ENCODE results near the gene DHDDS.

Gene DHDDS

DNA sequence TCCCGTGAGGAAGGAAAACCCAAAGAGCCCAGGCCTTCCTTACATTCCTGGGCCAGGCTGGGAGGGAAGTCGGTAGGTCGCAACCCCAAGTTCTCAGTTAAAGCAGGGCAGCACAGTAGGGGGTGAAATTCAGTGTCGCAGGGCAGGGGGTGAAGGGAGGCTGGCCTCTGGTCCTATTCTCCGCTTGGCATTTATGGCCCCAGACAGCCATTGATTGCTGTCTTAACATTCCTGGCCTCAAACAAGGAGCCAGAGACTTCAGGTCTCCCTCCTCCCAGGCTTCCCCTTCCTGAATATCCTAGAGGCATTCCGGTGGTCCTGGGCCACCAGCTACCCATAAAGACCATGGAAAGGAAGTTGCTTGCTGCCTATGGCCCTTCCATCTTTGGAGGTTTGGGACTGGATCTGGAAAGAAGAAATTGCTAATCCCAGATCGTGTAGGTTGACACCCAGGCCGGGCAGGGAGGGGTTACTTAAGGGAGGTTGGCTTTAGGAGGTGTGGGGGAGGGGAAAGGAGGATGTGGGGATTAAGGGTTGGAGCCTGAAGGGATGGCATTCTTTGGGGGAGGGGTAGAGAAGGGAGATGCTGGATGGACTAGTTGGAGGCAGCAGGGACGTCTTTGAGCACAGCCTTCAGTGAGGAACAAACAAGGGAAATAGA is 19.8 kb upstream of the DHDDS start:
- H3K4me3 ChIP-seq (ENCODE audit: low read length) = no peak overlapping the region
- no peak for DNase-seq (ENCODE audit: low read depth, low spot score)

DNA sequence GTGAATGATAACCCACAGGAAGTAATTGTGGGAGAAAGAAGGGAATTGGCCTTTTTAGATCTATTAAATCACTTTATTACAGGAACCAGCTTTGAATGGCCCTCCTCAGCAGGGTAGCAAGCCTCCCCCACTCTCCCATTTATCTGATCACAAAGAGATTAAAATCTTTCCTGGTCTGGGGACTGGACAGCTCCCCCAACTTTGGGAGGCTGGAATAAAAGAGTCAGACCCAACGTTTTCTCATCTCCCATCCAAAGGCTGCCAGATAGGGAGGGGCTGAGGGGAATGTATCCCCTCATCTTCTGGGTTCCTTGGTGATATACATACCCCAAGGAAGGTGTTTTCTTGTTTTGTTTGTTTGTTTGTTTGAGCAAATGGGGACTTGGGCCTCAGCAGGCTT is 19.1 kb upstream of the DHDDS start:
- no peak overlapping the region for H3K4me3 ChIP-seq (ENCODE audit: low read length)
- no peak for DNase-seq (ENCODE audit: low read depth, low spot score)

DNA sequence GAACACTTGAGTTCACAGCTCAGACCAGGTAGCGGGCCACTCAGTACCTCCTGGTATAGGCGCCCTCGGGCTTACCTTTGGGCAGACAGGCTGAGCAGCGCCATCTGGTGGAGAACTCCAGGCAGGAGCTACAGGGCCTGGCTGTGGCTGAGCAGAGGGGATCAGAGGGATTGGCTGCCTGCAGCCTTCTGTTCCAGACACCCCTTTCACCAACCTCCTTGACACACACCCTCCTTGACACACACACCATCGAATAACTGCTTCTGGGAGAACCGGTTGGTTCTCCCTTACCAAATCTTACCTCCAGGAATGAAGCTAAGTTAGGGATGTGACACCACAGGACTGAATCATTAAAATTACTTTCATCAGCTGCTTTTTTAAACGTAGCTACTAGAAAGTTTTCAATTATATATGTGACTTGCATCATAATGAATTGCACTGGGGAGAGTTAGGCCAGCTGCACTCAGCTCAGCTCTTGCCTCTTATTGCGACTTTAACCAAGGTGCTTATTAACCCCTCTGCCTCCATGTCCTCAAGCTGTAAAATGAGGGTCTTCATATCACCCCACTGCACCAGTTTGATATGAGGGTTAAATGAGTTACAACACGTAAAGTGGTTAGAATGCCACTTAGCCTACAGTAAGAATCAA is 14.9 kb upstream of the DHDDS start:
- peak; percentile 75 for DNase-seq (ENCODE audit: low read depth, low spot score)
- no peak overlapping the region for H3K4me3 ChIP-seq (ENCODE audit: low read length)

DNA sequence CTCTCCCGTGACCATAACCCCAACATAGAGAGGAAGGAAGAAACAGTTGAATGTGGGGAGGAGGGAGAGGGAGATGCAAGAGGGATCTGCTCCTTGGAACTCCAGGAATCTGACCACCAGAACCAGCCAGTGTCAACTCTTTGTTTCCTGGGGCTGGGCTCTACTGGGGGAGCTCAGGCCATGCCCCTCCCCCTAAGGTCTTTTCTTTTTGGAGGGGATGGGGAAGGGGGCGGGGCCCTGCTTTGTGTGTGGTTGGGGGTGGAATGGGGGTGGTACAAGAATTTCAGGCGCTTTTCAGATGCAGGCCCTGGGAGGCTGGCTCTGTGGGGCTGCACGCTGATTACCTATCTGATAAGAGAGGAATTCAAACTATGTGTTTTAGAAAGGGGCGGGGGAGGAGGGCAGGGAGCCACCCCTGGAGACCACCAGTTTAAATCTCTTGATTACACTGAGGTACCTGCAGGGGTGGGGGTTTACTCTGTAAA is 13.2 kb upstream of the DHDDS start:
- DNase-seq (ENCODE audit: low read depth, low spot score) = no peak
- H3K4me3 ChIP-seq (ENCODE audit: low read length) = no peak overlapping the region

DNA sequence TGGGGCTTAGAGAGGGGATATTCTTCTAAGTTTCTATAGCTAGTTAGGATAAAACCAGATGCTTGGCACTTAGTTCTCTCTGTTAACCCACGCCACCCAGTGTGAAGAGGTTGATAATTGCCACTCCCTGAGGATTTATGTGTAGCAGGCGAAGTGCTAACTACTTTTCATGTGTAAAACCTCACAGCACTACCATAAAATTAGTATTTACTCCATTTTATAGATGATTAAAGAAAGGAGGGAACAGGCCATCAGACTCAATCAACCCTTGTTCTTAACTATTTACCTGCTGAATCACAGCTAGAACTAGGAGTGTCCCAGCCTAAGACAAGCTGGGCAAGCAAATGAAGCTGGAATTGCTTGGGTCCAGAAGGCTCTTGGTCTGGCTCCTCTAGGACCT is 12.6 kb upstream of the DHDDS start:
- no peak for DNase-seq (ENCODE audit: low read depth, low spot score)
- H3K4me3 ChIP-seq (ENCODE audit: low read length) = no peak overlapping the region

DNA sequence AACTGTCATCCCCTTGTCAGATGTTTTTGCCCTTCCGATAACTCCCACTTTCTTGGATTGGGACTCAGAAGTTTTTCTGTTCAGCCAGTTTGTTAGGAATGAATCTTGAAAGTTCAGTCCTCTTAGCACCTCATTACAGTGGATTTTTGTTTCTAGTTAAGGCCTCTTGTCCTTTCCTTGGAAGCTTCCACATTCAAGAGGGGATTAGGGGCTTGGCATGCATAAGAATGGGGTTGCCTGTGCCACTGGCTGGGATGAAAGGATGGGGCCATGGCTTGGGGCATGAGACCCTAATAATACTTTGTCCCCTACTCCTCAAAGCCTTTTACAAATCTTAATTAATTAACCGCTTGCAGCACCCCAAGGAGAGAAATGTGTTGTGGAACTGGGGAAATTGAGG is 2.4 kb upstream of the DHDDS start:
- no peak for DNase-seq (ENCODE audit: low read depth, low spot score)
- no peak overlapping the region for H3K4me3 ChIP-seq (ENCODE audit: low read length)

DNA sequence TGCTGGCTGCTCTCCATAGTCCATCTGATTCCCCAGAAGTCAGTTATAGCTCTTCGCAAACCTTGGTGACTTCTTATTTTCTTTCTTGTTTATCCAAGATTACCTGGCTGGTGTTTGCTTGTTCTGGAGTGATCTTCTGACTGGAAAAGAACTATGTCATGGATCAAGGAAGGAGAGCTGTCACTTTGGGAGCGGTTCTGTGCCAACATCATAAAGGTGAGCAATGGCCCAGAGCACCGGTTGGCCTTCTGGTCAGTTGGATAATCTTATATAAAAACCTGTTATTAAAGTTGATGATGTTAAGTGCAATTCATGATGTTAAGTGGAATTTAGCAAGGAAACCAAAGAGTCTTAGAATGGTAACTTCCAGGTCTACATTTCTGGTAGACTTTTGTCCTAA is 672 bp downstream of the DHDDS start:
- DNase-seq (ENCODE audit: low read depth, low spot score) = no peak
- peak overlapping the region; percentile 100 for H3K4me3 ChIP-seq (ENCODE audit: low read length)

DNA sequence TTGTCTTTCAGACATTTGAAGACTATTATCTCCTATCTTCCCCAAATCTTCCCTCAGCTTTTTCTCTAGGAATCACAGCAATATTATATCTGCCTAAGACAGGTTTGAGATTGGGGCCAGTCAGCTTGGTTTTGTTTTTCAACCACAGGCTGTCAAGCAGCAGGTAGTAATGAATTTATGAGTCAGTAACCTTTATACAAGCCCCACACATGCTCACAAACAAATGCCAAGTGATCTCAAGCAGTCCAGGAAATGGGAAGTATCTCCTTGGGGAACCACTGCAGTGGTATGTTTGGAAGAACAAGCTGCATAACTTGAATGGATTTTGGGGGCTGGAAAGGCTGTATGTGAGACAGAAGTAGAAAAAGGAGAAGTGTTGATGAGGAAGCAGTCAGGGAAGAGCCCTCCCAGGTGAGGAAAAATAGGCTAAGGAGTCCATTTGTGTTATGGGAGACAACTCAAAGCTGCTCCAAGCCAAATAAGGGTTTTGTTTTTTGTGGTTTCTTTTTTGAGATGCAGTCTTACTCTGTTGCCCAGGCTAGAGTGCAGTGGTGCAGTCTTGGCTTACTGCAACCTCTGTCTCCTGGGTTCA is 2.1 kb downstream of the DHDDS start:
- DNase-seq (ENCODE audit: low read depth, low spot score) = no peak
- no peak overlapping the region for H3K4me3 ChIP-seq (ENCODE audit: low read length)

DNA sequence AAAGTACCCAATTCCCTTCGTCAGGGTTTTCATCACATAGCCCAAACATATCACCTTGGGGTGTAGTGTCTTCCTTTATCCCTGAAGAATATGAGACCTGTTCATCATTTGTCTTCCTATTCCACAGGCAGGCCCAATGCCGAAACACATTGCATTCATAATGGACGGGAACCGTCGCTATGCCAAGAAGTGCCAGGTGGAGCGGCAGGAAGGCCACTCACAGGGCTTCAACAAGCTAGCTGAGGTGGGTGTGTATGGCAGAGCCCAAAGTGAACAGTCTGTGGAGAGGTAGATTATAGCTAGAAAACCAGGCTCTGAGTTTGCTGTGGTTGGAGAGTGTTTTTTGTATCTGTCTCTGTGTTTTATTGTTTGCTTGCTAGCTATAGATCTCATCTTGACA is 5.9 kb downstream of the DHDDS start:
- no peak for DNase-seq (ENCODE audit: low read depth, low spot score)
- H3K4me3 ChIP-seq (ENCODE audit: low read length) = no peak overlapping the region

DNA sequence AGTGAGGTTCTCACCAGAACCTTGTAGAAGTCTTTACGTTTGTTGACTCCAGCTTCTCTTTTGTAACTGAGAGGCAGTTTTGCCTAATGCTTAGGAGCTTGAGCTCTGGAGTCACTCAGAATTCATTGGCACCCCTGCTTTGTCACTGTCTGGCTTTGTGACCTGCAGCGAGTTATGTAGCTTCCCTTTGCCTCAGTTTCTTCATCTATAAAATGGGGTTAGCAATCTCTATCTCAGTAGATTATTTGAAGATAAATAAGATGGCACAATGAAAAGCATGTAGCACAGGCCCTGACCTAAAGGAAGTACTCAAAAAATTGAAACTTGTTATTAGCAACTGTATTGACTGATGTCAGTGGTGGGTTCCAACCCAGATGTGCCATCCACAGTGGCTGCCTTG is 8.1 kb downstream of the DHDDS start:
- no peak for DNase-seq (ENCODE audit: low read depth, low spot score)
- H3K4me3 ChIP-seq (ENCODE audit: low read length) = no peak overlapping the region

DNA sequence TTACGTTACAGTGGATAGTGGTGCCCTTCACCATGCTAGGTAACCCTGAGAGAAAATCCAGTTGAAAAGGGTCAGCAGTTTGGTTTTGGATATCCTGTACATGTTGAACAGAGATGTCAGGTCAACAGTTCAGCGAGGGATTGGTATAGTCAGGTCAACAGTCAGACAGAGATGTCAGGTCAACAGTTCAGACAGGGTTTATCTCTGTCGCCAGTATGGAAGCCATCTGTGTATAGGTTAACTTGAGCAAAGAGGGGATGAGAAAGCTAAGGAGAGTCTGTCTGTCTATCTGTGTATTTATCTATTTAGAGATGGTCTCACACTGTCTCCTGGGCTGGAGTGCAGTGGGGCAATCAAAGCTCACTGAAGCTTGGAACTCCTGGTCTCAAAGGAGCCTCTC is 17.7 kb downstream of the DHDDS start:
- no peak overlapping the region for H3K4me3 ChIP-seq (ENCODE audit: low read length)
- DNase-seq (ENCODE audit: low read depth, low spot score) = no peak

DNA sequence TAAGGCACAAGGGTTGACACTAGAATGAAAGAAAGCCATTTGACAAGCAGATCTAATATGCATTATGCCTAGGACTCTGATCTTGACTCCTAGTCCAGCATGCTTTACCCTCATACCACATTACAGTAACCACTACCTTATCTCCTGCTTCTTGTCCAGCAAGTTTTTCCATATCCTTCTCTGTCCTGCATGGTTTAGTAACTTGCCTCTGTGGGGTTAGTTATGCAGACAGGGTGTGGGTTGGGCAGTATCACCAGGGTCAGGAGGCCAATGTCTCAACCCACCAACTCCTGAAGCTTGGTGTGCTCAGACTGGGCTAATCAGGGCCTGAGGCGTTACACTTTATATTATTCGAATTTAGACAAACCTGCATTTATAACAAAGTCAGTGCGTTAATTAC is 18.8 kb downstream of the DHDDS start:
- no peak overlapping the region for H3K4me3 ChIP-seq (ENCODE audit: low read length)
- no peak for DNase-seq (ENCODE audit: low read depth, low spot score)

DNA sequence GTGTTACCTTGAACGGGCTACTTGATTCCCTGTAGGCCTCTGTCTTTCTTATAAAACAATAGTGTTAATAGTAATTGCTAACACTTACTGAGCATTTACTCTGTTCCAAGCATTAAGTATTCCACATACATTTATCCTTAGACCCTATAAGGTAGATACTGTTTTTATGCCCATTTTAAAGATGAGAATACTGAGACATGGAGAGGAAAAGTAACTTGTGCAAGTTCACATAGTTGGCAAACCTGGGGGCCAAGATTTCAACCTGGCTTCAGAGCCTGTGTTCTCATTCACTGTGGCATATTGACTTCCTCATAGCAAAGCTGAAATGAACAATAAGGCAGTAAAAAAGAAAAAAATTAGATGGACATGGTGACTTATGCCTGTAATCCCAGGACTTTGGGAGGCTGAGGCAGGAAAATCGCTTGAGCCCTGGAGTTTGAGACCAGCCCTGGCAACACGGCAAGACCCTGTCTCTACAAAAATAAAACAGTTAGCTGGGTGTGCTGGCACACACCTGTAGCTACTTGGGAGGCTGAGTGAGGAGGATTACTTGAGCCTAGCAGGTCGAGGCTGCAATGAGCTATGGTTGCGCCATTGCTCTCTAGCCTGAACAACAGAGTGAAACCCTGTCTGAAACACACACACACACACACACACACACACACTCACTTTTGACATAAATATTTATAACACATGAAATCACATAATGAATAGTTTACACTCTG is 20.5 kb downstream of the DHDDS start:
- no peak for DNase-seq (ENCODE audit: low read depth, low spot score)
- no peak overlapping the region for H3K4me3 ChIP-seq (ENCODE audit: low read length)

DNA sequence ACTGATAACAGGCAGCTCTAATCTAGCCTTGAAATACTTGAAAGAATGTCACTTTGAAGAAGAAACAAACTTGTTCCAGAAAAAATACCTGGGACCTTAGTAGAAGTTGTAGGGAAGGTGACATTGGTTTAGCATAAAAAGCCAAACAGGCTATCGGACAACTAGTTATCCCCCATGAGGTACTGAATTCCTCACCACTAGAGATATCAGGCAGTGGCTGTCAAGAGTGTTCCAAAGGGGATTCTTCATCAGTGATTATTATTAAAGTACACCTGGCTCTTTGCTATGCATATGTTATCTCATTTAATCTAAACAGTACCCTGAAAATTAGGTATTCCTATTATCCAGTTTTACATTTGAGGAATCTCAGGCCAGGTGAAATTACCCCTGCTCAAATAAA is 27.0 kb downstream of the DHDDS start:
- DNase-seq (ENCODE audit: low read depth, low spot score) = no peak

DNA sequence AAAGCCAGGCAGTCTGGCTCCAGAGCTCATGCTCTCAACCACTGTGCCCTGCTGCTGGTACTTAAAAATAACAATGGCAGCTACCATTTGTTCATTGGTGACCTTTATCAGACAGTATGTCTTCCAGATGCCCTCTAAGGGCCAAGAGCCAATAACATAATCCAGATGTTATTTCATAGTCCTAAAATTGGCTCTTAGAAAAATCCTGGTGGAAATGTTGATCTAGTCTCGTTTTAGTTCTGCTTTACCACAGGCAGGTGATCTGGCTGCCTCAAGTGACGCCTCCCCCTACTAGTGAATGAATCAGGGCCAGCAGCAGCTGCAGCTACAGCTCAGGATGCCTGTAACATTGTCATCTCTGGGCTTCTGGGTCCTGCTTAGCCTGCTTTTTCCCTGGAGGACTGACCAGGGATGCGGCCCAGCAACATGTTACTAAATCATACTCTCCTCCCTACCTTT is 27.5 kb downstream of the DHDDS start:
- H3K4me3 ChIP-seq (ENCODE audit: low read length) = no peak overlapping the region
- no peak for DNase-seq (ENCODE audit: low read depth, low spot score)

More for the DNA sequence above, 27.0 kb downstream of the DHDDS start:
- no peak overlapping the region for H3K4me3 ChIP-seq (ENCODE audit: low read length)

DNA sequence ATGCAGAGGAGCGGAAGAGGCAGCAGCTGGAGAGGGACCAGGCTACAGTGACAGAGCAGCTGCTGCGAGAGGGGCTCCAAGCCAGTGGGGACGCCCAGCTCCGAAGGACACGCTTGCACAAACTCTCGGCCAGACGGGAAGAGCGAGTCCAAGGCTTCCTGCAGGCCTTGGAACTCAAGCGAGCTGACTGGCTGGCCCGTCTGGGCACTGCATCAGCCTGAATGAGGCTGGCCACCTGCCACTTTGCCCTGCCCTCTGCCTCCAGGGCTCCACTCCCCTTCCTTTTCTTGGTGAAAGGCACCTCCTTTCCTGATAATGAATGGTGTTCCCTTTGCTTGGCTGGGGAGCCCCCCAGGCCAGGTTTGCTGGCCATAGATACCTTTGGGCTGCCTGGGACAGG is 36.8 kb downstream of the DHDDS start:
- DNase-seq (ENCODE audit: low read depth, low spot score) = no peak
- H3K4me3 ChIP-seq (ENCODE audit: low read length) = no peak overlapping the region

DNA sequence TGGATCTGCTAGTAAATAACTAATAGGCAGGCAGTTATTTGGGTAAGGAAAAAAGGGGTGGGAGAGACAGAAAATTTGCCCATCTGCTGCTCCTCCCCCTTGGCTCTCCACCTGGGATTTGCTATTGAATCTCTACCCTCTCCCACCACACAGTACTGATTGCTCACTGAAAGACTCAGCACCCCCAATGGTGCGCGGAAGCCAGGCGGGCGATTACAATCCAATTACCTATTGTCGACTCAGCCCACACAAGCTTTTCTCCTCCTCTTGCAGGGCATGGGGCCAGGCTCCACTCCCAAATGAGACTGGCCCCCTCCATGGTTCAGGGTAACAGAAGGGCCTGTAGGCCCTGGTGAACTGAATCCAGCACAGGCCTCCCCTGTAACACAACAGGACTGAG is 37.4 kb downstream of the DHDDS start:
- no peak for DNase-seq (ENCODE audit: low read depth, low spot score)
- H3K4me3 ChIP-seq (ENCODE audit: low read length) = no peak overlapping the region

DNA sequence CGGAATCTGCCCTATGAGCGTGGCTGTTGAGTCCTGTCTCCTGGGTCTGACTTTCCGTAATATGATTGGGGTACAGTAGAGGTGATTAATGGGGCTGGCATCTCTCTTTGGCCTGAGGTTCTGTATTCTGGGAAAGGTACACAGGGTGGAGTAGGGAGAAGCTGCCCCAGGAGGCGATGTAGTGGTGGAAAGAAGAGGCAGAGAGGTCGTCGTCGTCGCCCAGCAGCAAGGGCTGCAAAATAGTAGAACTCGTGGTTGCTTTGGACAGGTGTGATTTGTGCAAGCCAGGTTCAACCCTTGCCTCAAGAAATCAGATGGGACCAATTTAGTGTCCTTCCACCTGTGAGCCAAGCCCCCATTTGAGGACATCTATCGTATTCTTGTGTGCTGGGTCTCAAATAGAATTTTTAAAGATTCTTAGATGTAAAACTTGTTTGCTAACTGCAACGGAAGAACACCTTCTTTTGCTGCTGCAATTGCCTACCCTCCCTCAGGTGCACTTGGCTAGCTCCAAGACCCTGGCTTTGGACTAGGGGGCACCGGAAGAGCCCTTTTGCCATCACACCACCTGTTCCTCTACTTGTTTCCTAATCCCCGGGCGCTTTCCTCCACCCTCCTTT is 38.9 kb downstream of the DHDDS start:
- H3K4me3 ChIP-seq (ENCODE audit: low read length) = peak overlapping the region; percentile 71
- no peak for DNase-seq (ENCODE audit: low read depth, low spot score)

DNA sequence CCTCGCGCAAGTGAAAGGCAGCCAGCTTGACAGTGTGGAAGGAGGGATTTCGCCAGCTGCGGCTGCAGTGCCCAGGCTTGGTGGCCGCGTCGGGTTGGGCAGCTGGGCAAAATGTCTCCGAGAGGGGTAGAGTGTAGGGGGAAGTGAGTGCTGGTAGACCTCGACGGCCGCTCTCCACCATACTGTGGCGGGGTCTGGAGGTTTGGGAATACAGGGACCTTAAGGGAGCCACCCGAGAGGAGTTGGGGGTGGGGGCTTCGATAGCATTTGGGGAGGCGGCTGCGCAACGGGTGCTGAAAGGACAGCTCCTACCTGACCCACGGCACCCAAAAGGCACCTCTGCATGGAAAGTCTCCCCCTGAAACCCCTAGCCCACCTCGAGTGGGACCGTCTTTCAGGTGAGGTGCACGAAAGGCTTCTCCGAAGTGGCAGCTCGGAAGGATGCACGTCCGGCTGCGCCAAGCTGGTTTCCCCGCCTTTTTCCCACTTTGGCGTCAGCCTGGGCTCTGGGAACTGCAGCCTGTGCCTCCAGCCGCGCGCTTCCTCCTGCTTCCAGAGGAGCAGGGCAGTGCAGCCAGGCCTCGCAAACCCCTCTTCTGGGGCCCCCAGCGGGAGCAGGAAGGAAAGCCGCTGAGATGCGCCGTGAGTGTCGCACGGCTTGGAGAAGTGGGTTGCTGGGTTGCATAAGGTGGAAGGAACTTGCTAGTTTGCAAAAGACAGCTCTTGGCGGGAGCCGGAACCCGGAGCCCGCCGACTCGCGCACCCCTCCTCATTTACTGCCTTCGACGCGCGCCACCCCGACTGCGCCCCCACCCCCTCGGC is 39.6 kb downstream of the DHDDS start:
- no peak for DNase-seq (ENCODE audit: low read depth, low spot score)
- H3K4me3 ChIP-seq (ENCODE audit: low read length) = peak overlapping the region; percentile 71

Data from Jurkat, Clone E6-1 (cell line).